Epithelial cell of proximal tubule (primary cell): ENCODE data around the gene MINDY4. TPM values are rescaled to one million over a fixed set of nuclear protein-coding genes. Genes with fewer than 3 reads are reported as not detected.

Source experiments
- DNase-seq: peaks from one replicate; pipeline ENCODE4 v3.0.0-alpha.2; 2011; ENCODE audit warnings: low read depth
- H3K4me3 ChIP-seq: 2 replicates; pipeline ENCODE4 v1.5.1; 2011; ENCODE audit warnings: low read depth, mild to moderate bottlenecking, low read length
- CTCF ChIP-seq: conservative IDR thresholded peaks from 2 replicates; pipeline ENCODE4 v1.5.1; 2012; ENCODE audit warnings: low read depth, mild to moderate bottlenecking, low read length
- total RNA-seq: library from RNA; depleted of rRNA; stranded (reverse); fragments of >200 nt; gene quantifications from 2 replicates; pipeline ENCODE4 v1.2.3, GENCODE V29; 2015

MINDY4 gene
- total RNA-seq, 1 donor from 2014 or later = 5.2 TPM

GRCh38 chr7:30846378-30846777 is 75.2 kb downstream of the MINDY4 start:
- no peak for TF ChIP-seq CTCF
- no peak overlapping the region for H3K4me3 ChIP-seq
- no peak for DNase-seq

GRCh38 chr7:30848121-30848855 is 77.1 kb downstream of the MINDY4 start:
- no peak for DNase-seq
- TF ChIP-seq CTCF = no peak
- H3K4me3 ChIP-seq = no peak overlapping the region

DNA sequence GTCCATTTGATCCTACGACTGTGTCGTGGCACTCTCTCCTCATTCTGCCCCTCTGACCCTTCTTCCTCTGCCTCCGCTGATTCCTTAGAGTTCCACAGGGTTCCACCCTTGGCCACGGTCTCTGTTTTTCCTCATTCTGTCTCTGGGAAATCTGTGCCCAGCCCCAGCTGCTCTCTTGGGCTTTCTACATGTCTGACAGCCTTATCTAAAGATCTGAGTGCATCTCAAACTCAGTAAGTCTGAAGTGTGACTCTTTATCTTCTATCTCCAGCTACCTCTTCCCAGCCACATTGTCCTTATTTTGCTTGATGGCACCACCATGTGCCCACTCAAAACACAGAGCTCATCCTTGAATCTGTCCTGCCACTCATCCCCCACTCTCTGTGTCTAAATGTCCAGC is 78.3 kb downstream of the MINDY4 start:
- H3K4me3 ChIP-seq = no peak overlapping the region
- DNase-seq = no peak
- TF ChIP-seq CTCF = no peak

- H3K4me3 ChIP-seq = no peak overlapping the region
- DNase-seq = no peak
- TF ChIP-seq CTCF = no peak
These were observed 79.2 kb downstream of the MINDY4 start for GRCh38 chr7:30850426-30850825.

GRCh38 chr7:30851651-30852307 is 80.6 kb downstream of the MINDY4 start:
- TF ChIP-seq CTCF = no peak
- DNase-seq = no peak
- H3K4me3 ChIP-seq = no peak overlapping the region

GRCh38 chr7:30852308-30852684 is 81.1 kb downstream of the MINDY4 start:
- no peak for TF ChIP-seq CTCF
- DNase-seq = no peak
- no peak overlapping the region for H3K4me3 ChIP-seq
